NCI-H2227 (cell line): ENCODE measurements around the gene STK40.

ENCODE experiments used
- DNase-seq: peaks from one replicate; lab custom pipeline; 2025; ENCODE audit not compliant: unreplicated experiment; lab: John Stamatoyannopoulos, UW

STK40 gene

DNA sequence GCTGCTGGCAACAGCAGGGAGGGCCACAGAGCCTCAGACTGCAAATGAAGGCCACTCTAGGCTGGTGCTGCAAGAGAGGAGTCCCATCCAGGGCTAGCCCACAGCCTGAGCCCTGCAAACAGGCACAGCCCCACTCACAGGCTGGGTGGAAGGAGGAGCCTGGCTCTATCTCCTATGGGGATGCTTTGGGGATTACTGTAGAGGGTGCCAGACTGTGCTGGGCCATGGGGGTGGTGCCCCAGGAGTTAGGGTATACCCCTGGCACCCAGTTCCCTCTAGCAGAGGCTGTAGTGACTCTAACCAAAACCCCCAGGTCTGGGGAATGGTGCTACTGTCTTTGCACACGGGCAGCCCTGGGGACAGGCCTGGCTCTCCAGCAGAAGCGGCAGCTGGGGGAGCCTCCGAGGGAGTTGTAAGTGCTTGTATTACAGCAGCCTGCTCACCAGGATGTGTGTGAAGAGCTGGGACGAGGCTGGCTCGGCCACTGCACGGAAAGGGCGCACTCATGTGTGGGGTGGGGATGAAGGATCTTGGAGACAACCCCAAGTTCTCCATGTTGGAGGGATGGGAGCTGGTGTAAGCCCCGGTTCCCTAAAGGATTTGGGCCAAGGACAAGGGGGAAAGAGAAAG is 38.9 kb downstream of the STK40 start:
- no peak for DNase-seq

DNA sequence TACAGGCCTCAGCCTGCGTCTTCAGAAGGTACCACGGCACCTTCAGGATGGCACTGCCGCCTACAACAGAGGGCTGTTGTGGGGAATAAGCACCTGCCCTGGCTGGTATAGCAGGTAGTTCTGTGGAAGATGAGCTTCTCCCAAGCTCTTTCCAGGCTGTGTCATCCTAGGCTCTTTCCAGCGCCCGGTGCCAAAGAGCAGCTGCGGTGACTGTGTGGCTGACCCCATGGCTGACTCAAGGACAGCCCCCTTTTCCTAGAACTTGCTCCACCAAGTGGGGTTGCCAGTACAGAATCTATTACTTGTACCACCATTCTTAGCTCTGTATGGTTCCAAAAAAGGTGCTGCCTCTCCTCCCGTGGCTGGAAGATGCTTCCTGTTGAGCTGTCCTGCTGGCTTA is 40.4 kb downstream of the STK40 start:
- DNase-seq: no peak

DNA sequence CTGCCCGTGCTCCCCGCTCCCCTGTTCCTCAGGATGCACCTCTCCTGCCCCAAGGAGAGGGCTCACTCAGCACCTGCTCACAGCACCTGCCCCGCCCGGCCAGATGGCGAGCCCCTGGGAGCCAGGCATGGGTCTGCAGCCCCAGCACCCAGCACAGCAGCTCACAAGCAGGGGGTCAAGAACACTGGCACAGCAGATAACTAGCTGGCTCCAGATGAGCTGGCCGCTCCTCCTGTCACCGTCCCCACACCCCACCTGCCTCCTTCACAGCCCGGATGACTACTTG is 41.4 kb downstream of the STK40 start:
- no peak for DNase-seq

DNA sequence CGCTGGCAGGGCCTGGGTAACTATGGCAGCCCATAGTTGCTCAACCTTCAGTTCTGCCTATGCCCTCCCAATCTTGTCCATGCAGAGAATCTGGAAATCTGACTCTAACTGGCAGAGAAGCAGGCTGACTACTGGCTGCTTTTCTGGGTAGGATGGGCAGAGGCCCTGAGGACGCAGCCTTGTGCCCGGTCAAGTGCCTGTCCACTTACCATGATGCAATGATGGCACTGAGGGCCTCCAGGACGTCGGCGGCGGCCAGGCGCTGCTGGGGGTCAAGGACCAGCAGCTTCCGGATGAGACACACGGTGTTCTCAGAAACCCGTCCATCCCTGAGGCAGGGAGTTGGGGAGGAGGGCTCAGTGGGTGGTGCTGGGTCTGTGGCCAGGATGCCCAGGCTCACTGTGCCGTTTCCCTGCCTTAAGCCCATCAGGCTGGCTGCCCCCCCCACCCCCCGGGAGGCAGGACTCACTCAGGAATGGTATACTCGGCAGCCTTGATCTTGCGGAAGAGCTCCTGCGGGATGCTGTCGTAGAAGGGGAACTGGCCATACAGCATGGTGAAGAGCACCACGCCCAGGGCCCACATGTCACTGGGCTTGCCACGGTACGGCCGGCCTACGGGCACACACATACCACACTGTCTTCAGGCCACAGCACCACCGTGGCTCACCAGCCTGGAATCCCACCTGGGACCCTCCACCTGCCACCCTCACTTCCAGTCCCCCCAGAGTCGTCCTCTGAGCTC is 41.9 kb downstream of the STK40 start:
- no peak for DNase-seq

DNA sequence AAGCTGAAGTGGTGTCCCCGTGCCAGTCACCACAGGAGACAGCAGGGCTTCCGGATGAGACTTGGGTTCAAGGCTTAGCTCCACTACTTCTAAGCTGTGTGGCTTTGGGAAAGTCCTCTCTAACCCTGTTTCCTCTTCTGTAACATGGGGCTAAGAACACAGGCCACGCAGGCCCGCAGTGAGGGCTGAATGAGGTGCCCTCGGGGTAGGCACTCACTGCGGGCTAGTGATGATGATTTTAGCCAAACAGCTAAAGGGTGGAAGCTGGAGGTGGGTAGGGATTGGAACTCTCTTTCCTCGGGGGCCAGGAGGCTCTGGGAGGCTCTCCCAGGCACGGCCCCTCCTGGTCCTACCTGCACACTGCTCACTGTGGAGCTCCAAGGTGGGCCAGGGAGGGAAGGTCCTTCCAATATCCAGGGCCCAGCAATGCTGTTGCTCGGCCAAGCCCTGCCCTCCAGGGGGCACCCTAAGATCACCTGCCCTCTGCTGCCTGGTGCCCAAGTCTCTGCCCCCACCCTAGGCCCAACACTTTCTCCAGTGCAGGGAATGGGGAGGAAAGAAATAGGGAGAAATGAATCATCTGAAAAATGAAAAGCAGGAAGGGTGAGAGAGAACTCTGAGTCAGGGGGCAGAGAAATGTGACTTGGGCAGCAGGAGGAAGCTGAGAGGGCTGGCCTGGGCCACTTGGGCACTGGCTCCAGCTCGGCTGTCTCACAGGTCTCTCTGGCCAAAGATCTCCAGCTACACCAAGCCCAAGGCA is 43.1 kb downstream of the STK40 start:
- no peak for DNase-seq

DNA sequence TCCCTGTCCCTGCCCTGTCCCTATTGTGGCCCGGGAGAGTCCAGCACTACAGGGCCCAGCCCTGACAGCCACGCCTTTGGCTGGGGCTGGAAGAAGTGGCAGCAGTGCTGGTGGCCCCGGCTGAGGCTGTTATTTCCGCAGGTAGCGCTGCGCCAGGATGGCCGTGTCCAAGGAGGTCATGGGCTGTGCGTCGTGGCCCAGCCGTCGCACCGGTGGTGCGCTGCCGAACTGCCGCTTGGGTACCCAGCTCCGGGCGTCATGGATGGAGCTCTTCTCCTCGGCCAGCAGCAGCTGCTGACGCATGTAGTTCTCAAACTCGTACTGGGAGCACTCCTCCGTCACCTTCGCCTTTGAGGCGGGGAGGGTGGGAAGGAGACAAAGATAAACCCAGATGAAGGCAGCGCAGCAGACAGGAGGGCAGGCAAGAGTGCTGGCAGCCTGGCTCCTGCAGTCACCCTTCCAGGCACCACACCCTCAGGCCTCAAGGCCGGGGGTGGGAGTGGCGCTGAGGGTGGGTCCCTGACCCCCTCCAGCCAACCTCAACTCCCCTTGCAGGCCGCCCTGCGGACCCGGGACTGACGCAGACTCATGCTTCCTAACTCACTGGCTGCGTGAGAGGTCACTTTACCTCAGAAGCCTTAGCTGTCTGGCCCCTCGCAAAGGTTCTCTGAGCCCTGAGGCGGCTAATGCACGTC is 44.0 kb downstream of the STK40 start:
- no peak for DNase-seq

DNA sequence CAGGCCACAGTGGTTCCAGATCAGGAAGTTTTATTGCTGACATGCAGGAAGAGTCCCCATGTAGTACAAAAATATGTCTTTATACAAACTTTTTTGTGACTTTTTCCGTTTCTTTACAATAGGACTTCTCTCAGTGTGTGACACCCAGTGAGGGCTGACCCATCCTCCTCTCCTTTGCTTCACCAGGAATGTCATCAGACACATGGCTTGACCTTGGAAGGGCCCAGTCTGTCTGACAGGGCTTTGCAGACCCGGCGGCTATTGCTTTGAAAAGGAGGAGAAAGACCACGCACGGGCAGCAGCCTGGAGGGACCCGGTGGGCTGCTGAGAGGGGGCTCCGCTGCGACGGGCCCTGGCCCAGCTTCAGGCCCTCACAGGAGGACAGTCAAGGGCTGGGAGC is 46.1 kb downstream of the STK40 start:
- no peak for DNase-seq

DNA sequence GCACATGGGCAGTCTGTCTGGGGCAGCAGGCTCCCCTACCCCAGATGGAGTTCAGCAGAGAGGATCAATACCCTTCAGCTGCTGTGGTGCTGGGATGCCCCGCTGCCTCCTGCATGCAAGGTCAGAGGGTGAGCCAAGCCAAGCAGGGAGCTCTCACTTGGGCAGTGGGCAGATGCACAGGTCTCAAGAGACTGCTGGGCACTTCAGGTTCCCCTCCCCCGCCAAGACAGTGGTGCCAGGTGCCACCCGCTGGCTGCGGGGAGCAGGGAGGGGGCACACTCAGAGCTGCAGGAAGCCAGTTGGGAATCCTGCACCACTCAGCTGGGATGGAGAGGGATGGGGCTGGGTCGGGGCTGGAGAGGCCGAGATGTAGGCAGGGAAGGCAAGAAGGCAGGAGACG is 46.5 kb downstream of the STK40 start:
- DNase-seq: no peak

DNA sequence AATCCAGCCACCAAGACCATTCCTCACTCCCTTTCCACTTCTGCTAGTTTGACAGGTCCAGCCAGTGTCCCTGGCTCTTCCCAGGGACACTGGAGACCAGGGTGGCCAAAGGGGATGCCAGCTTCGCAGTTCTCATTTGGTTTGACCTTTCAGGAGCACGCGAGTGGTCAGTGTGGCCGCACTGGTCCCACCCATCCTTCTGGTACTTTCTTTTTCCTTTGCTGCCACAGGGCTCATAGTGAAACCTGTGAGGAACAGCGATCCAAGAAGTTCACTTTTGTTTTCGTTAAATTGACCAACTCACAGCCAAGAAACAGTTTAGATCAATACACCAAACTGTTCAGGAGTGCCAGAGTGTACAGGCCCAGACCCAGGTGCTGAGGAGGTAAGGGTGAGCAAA is 47.9 kb downstream of the STK40 start:
- no peak for DNase-seq

DNA sequence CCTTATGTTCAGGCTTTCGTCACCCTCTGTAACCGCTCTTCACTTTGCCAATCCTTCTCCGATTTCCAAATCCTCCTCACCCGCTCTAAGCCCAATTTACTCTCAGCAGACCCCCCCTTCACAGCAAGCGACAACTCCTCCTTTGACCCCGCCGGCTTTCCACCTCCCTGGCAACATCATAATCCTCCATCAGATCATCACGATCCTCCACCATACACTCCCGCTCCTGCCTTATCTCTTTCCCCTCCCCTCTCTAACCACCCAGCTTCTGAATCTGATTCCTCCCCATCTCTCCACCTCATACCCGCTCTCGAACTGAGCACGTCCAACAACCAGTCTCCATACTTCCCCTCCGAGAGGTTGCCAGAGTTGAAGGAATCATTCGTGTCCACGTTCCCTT is 54.8 kb downstream of the STK40 start:
- DNase-seq: no peak

DNA sequence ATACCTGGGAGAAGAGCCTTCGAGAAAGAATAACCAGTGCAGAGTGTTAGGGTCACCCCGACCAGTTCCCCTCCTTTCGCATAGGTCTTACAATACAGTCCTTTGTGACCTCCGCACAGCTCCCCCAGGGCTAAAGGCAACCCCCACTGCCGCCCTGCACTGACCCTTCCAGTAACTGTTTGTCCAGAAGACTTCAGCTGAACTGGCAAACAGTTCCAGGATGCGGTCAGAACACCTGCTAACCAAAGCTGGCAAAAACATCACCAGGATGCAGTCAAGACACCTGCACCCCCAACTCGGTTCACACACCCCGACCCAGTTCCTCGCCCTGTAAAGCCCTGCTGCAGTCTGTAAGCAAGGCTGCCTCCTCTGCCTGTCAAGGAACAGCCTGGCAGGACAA is 55.9 kb downstream of the STK40 start:
- no peak for DNase-seq

DNA sequence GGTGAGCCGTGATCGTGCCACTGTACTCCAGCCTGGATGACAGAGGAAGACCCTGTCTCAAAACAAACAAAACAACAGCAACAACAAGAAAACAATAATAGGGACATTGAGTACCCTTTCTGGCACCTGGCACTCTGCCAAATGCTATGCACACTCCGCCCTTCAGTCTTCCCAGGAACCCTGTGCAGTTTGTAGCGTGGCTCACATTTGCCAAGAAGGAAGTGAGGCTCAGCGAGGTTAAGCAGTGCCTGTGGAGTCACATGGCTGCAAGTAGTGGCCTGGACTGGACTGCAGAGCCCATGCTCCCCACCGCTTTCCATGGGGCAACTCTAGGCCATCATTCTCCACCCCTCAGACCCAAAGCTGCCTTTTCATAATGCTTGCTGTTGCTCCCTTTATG is 57.0 kb downstream of the STK40 start:
- peak; percentile 52 for DNase-seq

DNA sequence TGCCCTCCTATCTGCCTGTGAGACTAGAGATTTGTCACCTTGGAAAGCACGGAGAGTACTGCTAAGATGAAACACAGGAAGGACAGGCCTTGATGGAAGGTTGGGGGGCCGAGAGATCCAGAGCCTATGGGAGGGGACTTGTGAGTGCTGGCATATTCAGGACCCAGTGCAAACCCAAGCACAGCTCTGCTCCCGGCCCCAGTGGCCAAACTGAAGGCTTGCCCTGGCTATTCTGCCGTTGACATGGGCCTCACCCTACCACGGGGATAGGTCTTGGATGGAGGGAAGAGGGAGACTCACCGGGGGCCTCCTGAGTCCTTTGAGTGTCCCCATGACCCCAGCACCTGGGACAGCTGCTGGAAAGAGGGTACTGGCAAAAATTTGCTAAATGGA is 57.6 kb downstream of the STK40 start:
- no peak for DNase-seq

DNA sequence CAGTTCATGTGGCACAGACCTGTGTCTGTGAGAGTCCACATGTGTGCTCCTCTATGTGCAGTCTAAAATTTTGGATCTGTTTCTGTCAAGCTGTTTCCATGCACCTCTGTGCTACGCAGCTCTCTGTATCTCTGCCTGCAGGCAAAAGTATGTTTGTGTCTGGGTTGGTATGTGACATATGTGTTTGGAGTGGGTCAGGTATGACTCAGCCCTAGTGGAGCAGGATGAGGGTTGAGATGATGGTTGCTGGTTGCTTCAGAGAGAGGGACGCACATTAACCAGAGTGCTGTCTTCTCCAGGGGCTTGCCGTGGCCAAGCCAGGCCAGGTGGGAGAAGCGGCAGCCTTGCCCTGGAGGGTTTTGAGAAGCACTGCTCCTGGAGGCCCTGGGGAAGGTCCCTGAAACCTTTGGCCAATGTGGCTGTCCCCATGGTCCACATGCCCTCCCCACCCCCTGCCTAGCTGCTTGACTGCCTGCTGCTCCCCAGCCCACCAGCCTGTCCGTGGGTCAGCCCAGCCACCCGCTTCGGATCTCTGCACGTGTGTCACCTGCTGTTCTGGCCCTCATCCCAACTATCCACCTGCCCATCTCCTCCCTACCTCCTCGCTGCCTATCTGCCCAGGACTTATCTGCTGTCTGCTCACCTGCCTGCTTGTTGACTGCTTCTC is 58.2 kb downstream of the STK40 start:
- no peak for DNase-seq

DNA sequence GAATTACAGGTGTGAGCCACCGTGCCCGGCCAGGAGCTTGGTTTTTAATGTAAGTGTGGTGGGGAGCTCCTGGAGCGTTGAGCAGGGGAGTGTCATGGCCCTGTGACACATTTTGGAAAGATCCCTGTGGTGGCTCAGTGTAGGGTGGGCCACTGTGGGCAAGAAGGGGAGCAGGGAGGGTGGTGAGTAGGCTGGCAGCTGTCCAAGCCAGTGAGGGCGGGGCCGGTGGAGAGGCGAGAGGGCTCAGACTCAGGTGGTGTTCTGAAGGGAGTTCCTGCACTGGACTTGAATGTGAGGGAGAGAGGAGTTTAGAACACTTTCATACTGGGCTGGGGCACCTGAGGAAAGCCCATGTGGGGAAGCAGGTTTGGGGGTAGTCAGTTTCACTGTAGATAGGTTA is 59.2 kb downstream of the STK40 start:
- peak; percentile 15 for DNase-seq

DNA sequence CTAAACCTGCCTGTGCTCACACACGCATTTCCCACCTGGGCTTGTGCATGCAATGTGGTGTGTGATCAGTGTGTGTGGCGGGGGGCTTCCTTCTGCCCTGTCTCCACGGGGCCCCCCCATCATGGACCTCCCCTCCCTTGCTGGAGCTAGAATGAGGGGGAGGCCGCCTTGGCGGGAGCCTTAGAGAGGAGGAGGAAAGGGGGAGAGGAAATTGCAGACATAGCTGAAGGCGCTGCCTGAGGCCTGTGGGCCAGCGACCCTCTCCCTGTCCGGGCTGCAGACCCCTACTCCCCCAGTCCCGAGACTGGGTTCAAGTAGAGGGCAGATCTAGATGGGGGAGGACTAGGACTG is 61.4 kb downstream of the STK40 start:
- DNase-seq: no peak

DNA sequence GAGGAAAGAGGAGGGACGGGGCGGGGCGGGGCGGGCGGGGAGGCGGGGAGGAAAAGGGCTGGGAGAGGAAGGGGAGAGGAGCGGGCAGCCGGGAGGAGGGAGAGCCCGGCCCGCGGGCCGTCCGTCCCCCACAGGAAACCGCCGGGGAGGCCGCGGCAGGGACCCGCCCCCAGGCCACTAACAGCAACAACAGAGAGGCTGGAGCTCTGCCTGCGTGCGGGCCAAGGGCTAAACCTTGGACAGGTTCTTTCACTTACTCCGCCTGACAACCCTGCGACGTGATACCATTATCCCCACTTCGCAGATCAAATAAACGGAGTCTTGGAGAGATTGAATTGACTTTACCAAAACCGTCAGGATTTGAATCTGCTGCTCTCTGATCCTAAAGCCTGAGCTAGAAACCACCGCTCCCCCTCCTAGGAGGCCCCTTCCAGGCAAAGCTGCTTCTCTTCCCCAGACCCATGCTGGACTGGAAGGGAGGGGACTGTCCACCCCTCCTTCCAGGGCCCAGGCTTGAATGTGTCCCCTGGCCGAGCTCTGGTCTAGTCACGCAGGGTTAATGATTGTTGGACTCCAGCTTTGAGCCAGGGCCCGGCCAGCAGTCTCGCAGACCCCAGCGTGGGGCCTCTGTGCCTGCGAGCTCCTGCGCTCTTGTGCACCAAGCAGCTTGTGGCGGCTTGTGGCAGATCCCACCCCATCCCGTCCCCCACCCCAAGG is 61.9 kb downstream of the STK40 start, which contains the start of gene EVA1B:
Gene EVA1B (minus strand): TSS at position 10 of the 717 bp plus-strand sequence. CDS start 608 bp downstream, outside the sequence.
- peak; percentile 69 for DNase-seq

DNA sequence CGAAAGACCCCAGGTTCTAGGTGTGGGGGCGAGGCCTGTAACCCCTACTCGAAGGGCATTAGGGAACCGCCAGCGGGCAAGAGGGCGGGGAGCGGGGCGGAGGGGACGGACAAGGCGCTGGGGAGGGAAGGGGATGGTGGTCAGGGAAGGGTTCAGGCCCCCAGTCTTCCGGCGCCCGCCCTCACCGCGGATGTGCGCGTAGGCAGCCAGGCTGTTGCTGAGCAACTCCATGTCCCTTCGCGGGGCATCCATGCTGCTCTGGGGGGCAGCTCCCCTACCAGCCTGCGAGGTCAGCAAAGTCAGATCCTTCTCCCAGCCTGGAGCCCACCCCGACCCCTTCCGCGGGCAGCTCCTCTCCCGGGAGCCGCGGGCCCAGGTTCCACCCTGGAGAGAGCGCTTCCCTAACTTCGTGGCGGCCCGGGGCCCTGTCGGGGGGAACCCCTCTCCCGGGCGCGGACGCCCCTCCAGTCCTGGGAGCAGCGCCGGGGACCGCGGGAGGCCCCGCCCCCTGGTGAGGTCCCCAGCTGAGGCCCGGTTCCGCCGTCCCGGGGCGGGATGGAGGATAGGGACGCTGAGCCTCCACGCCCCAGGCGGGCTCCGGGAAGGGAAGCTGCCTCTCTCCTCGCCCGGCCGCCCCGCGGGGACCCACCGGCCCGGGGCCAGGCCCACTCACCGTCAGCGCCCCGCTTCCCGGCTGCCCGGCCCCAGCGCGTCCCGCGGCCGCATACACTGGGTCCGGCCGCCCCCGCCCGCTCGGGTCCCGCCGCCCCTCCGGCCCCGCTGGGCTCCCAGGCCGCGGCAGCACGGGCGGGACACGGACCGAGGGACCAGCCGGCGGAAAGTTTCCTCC is 62.7 kb downstream of the STK40 start:
- no peak for DNase-seq

DNA sequence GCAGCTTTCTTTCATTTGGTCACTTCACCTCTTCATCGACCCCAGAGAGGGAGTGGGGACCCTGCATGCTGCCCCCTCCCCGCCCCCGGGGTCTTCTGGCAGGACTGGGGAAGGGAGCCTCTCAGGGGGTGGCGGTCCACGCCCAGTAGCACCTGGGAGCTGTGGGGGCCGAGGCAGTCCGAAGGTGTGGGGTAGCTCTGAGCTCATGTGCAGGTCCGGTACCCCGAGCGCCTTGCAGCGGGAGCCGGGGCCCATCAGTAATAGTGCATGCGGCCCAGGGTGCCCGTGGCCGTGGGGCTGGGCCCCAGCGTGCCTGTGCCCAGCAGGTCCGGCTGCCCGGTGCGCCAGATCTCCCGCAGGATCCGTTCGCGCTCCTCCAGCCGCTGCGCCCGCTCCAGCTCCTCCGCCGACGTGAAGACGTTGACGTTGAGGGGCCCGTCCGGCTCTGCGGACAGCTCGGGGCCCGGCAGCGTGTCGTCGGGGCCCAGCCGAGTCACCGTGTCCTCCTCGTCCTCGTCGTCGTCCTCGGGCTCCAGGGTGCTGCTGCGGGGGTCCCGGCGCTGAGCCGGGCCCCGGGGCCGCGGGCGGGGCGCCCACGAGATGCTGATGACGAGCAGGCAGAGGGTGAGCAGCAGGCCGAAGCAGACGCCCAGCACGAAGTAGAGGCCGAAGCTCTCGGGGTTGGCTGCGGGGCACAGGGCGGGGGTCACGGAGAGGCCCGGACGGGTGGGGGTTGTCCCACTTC is 63.5 kb downstream of the STK40 start:
- no peak for DNase-seq
